ENCODE results near the gene TTC24.
"Not testable (repeated sequence)": the region's sequence is repeated elsewhere in the genome, so short reads cannot be mapped to it uniquely, and the experiment has no call there.

The TTC24 gene

DNA sequence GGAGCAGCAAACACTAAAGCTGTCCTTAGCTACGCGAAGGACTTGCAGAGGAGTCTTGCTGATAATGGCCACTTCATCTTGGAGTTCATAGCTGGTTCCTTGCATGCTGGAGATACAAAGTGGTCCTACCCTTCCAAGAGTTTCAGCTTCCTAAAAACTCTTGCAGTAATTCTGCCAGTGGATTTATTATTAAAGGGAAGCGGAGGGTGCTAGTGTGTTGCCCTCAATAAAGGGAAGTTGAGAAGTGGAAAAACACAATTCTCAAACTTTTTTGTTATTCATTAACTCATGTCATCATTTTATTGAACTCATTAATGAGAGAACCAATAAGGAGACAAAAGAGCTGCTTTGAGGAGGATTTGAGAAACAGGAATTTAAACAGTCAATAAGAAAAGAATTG lies 33.1 kb downstream of the TTC24 start:
- DNase-seq, result no peak

DNA sequence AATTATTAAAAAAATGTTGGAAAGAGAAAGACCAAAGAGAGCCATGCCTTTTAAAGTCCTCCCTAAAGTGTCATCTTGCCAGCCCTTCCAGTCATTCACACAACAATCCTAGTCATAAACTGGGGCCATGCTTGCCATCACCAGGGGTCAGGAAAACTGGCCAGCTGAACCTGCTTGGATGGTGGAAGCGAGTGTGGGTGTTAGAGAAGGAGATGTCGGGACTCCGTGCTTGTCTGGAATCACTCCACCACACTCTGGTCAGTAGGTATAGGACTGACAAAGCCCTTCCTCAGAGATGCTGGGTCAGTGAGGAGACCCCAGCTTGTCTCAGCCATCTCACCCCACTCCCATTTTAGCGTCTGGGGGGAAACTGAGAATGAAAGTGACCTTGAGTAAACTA lies 36.4 kb downstream of the TTC24 start:
- no peak for DNase-seq

- DNase-seq, result no peak
These were observed 36.9 kb downstream of the TTC24 start for GRCh38 chr1:156616463-156616862.

GRCh38 chr1:156618853-156619581 lies 39.5 kb downstream of the TTC24 start, which contains the start of gene HAPLN2:
Gene HAPLN2, plus strand, starts transcription at chr1:156619415. Its CDS starts 4,076 bp downstream, at chr1:156623491.
- peak; percentile 63 for DNase-seq

- no peak for DNase-seq
These were observed 40.0 kb downstream of the TTC24 start for GRCh38 chr1:156619582-156619955.

DNA sequence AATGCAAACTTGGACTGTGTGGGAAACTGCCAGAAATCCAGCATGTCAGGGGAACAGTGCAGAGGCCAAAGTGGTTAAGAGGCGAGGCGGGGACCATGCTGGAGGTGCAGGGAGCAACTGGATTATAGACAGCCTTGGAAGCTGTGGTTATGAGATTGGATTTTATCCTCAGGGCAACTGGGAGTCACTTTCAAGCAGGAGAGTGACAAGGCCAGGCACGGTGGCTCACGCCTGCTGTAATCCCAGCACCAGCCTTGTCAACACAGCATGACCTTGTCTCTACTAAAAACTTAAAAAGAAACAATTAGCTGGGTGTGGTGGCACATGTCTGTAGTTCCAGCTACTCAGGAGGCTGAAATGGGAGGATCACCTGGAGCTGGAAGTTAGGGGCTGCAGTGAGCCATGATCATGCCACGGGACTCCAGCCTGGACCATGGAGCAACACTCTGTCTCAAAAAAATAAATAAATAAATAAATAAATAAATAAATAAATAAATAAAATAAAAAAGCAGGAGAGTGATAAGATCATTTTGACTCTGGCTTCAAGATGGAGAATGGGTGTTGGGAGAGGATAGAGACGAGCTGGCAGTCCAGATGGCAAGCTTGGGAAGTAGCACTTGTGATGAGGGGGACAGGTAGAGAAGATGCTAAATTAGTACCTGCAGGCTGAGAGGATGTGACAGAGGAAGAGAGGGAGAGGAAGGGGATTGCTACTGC lies 43.2 kb downstream of the TTC24 start:
- no peak for DNase-seq

GRCh38 chr1:156623946-156624813 lies 44.7 kb downstream of the TTC24 start:
- DNase-seq, result peak; percentile 69

GRCh38 chr1:156624814-156625435 lies 45.4 kb downstream of the TTC24 start:
- DNase-seq, result no peak

DNA sequence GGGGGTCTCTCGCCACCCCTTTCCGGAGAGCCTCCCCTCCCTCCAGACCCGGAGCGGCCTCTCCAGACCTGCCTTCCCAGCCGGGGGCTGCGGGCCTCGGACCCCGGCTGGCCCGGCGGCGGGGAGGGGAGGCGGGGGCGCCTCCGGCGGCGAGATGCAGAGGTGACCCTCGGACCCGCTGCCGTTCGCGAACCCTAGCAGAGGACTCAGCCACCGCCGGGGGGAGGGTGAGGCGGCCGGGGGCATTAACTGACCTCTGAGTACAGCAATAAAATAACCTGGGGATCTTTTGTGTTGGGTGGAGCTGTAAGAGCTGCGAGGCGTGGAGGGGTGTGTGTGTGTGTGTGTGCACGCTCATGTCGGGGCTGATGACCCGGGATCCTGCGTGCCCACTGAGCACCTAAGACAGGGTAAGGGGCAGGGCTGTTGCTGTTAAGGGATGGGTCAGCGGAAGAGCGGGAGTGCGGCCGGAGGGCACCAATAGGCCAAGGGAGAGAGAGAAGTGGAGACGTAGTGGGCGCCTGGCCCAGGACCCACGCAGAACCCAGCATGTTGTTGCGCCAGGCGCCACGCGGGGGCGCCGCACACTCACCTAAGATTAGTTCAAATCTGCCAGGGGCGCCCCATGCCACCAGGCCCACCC lies 46.0 kb downstream of the TTC24 start:
- DNase-seq, result peak; percentile 76

DNA sequence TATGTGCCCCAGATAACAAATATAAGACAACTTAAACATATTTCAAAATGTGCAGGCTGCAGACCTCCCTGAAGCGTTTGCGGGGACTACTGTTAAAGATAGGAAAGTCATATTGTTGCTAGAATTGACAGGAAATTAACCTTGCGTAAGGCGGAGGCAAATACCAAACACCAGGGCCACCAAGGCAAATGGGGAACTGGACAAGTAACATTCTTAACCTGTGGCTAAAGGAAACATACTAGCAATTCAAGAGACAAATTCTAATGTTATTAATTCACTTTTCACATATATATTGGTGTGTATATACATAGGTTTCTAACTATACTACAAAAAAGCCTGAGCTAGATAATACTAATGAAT lies 46.5 kb downstream of the TTC24 start:
- DNase-seq, result no peak

DNA sequence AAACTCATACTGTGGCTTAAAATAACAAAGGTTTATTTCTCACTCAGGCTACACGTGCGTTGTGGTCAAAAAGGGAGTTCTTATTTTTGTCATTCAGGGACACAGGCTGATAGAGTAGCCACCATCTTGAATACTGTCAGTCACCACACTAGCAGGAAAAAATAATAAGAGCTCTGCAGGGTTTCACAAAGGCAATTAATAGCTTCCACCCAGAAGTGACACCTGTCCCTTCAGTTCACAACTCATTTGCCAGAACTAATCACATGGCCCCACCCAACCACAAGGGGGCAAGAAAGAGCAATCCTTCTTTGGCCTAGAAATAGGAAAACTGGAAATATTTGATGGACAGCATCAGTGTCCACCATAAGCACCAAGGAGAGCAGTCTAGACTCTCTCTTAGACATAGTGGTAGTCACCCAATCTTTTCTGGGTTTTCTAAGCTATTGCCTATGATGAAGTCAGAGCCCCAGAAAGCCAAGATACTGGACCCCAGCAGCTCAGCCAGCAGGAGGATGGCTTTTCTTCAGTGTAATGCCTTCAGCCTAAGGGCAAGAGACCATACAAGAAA lies 47.9 kb downstream of the TTC24 start:
- DNase-seq, result peak; percentile 82

DNA sequence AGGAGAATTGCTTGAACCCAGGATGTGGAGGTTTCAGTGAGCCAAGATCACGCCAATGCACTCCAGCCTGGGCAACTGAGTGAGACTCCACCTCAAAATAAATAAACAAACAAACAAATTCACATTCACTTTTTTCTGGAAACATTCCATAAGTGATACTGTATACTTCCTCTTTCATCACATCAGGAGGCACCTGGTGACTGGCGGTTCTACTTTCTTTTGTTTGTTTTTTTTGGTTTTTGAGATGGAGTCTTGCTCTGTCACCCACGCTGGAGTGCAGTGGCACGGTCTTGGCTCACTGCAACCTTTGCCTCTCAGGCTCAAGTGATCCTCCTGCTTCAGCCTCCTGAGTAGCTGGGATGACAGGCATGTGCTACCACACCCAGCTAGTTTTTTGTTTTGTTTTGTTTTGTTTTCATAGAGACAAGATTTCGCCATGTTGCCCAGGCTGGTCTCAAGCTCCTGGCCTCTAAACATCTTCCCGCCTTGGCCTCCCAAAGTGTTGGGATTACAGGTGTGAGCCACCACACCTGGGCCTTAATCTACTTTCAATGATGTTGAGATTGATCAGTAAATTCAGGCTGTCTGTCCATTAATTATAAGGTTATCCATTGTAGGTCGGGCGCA lies 50.4 kb downstream of the TTC24 start:
- no peak for DNase-seq

DNA sequence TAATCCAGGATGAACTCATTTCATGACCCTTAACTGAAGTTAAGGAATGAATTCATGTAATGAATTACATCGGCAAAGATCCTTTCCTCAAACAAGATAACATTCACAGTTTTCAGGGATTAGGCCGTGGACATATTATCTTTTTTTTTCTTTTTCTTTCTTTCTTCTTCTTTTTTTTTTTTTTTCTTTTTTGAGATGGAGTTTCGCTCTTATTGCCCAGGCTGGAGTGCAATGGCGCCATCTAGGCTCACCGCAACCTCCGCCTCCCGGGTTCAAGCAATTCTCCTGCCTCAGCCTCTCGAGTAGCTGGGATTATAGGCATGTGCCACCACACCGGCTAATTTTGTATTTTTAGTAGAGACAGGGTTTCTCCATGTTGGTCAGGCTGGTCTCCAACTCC lies 51.6 kb downstream of the TTC24 start:
- not testable (repeated sequence) for DNase-seq

- DNase-seq, result no peak
These were observed 52.8 kb downstream of the TTC24 start for GRCh38 chr1:156632355-156632754.

Measured in RPMI8226 (cell line).